Neuronal stem cell (in vitro differentiated cells): ENCODE data around the gene DDHD1.

Source experiments
- DNase-seq: peaks from one replicate; pipeline ENCODE4 v3.0.0-alpha.2; 2013; ENCODE audit warnings: low spot score
- H2AFZ ChIP-seq: one replicate; pipeline ENCODE4 v1.6.1; 2013; ENCODE audit warnings: mild to moderate bottlenecking, low read length, inconsistent platforms
- H2AK5ac ChIP-seq: 2 replicates; pipeline ENCODE4 v1.6.1; 2013; ENCODE audit warnings: low read depth, mild to moderate bottlenecking, inconsistent platforms, low read length, moderate library complexity, mixed read lengths
- H2BK120ac ChIP-seq: 2 replicates; pipeline ENCODE4 v1.6.1; 2013; ENCODE audit warnings: low read depth, mild to moderate bottlenecking, inconsistent platforms, low read length, moderate library complexity, mixed read lengths
- H2BK12ac ChIP-seq: one replicate; pipeline ENCODE4 v1.6.1; 2013; ENCODE audit warnings: low read length, inconsistent platforms
- H2BK15ac ChIP-seq: 2 replicates; pipeline ENCODE4 v1.6.1; 2013; ENCODE audit warnings: mild to moderate bottlenecking, low read length, inconsistent platforms, mixed read lengths
- H2BK5ac ChIP-seq: one replicate; pipeline ENCODE4 v1.6.1; 2013; ENCODE audit warnings: inconsistent platforms, mild to moderate bottlenecking, low read length, moderate library complexity
- H3K14ac ChIP-seq: one replicate; pipeline ENCODE4 v1.6.1; 2013; ENCODE audit warnings: low read length, inconsistent platforms
- H3K18ac ChIP-seq: 2 replicates; pipeline ENCODE4 v1.6.1; 2013; ENCODE audit warnings: low read length, inconsistent platforms
- H3K23ac ChIP-seq: 2 replicates; pipeline ENCODE4 v1.6.1; 2013; ENCODE audit warnings: low read depth, mild to moderate bottlenecking, mixed read lengths, low read length, inconsistent platforms; ENCODE audit not compliant: poor library complexity
- H3K27ac ChIP-seq: replicated peaks from 3 replicates; pipeline ENCODE4 v1.5.1; 2013; ENCODE audit warnings: low read length, inconsistent platforms
- H3K27me3 ChIP-seq, 3 experiments: 2 replicates each; pipeline ENCODE4 v1.6.1; 2013; ENCODE audit warnings: low read length in 3 of 3, mild to moderate bottlenecking in 2 of 3, inconsistent platforms in 1 of 3, low read depth in 1 of 3, mixed read lengths in 1 of 3, moderate library complexity in 1 of 3; ENCODE audit not compliant: control insufficient read depth in 3 of 3, insufficient read depth in 3 of 3
- H3K36me3 ChIP-seq, 2 donors: replicated peaks in 1 of 2; 2 replicates each; pipeline ENCODE4 v1.6.1; 2013; ENCODE audit warnings: low read length in 2 of 2; ENCODE audit not compliant: control insufficient read depth in 2 of 2, insufficient read depth in 2 of 2
- H3K4ac ChIP-seq: 2 replicates; pipeline ENCODE4 v1.6.1; 2013; ENCODE audit warnings: inconsistent platforms, mild to moderate bottlenecking, low read length, moderate library complexity
- H3K4me1 ChIP-seq, 2 donors: 1 replicate in 1 of 2; 2 replicates in 1 of 2; pipeline ENCODE4 v1.6.1; 2013; ENCODE audit warnings: low read length in 2 of 2, low read depth in 1 of 2; ENCODE audit not compliant: control insufficient read depth in 2 of 2, insufficient read depth in 1 of 2
- H3K4me2 ChIP-seq: one replicate; pipeline ENCODE4 v1.6.1; 2013; ENCODE audit warnings: mild to moderate bottlenecking, low read length, inconsistent platforms; ENCODE audit not compliant: insufficient read depth, poor library complexity, severe bottlenecking
- H3K4me3 ChIP-seq, 2 donors: 2 replicates each; pipeline ENCODE4 v1.5.1; 2013; ENCODE audit warnings: low read length in 2 of 2, mild to moderate bottlenecking in 2 of 2, inconsistent platforms in 1 of 2, moderate library complexity in 1 of 2
- H3K79me1 ChIP-seq: one replicate; pipeline ENCODE4 v1.6.1; 2013; ENCODE audit warnings: low read depth, mild to moderate bottlenecking, inconsistent platforms, low read length, moderate library complexity
- H3K9ac ChIP-seq: one replicate; pipeline ENCODE4 v1.6.1; 2013; ENCODE audit warnings: mild to moderate bottlenecking, low read depth, low read length, inconsistent platforms; ENCODE audit not compliant: poor library complexity
- H3K9me3 ChIP-seq, 2 donors: replicated peaks in 1 of 2; 2 replicates each; pipeline versions ENCODE3 to v1.6.1; 2013; ENCODE audit warnings: low read length in 2 of 2, mild to moderate bottlenecking in 2 of 2, inconsistent platforms in 1 of 2, low read depth in 1 of 2, mixed read lengths in 1 of 2, moderate library complexity in 1 of 2; ENCODE audit not compliant: control insufficient read depth in 2 of 2, insufficient read depth in 1 of 2
- H4K8ac ChIP-seq: one replicate; pipeline ENCODE4 v1.6.1; 2013; ENCODE audit warnings: low read depth, mild to moderate bottlenecking, inconsistent platforms, low read length, moderate library complexity
- H4K91ac ChIP-seq: one replicate; pipeline ENCODE4 v1.6.1; 2013; ENCODE audit warnings: low read length, low read depth, mild to moderate bottlenecking, inconsistent platforms; ENCODE audit not compliant: poor library complexity
- WGBS, 2 donors: extraction: QIAGEN DNeasy Blood & Tissue Kit; methylation state at CpG; one replicate each; pipeline ENCODE4 v1.1.7; 2013; ENCODE audit warnings: missing lambda C conversion rate in 2 of 2, mixed read lengths in 1 of 2; ENCODE audit not compliant: insufficient read length in 2 of 2, insufficient replicate concordance in 1 of 2; ENCODE audit errors: extremely low coverage in 2 of 2; 5-methylcytosine and 5-hydroxymethylcytosine counted together

DDHD1 gene

GRCh38 chr14:53151523-53152183, 1.5 kb downstream of the DDHD1 start:
- H3K79me1 ChIP-seq: peaks cover 10% of the 10 kb centered on the region
- peak overlapping the region; percentile 94 for H2AFZ ChIP-seq
- DNase-seq: no peak
- peak overlapping the region; percentile 89 for H3K4me2 ChIP-seq
- no peaks in the 10 kb centered on the region for H3K9me3 ChIP-seq
- H3K14ac ChIP-seq: peak overlapping the region; percentile 91
- peak overlapping the region; percentile 22 for H2AK5ac ChIP-seq
- no CpG with 5 or more reads among the region's 25 CpGs for whole genome bisulfite sequencing, 2 donors
- H2BK15ac ChIP-seq: peak overlapping the region; percentile 81
- peaks cover 0 to under 1% of the 10 kb centered on the region in 2 donors for H3K36me3 ChIP-seq
- H3K18ac ChIP-seq: peak overlapping the region; percentile 97
- no peak overlapping the region for H4K8ac ChIP-seq
- no peak overlapping the region for H3K4ac ChIP-seq
- no peak overlapping the region for H4K91ac ChIP-seq
- no peak overlapping the region for H2BK120ac ChIP-seq
- H3K4me3 ChIP-seq: peak overlapping the region; percentile 79 to 96
- H2BK12ac ChIP-seq: peak overlapping the region; percentile 12
- peaks cover 7 to 9% of the 10 kb centered on the region in 2 donors for H3K4me1 ChIP-seq
- H3K27me3 ChIP-seq: no peaks in the 10 kb centered on the region
- H3K23ac ChIP-seq: peak overlapping the region; percentile 99
- no peak overlapping the region for H2BK5ac ChIP-seq
- peak overlapping the region; percentile 100 for H3K9ac ChIP-seq
- H3K27ac ChIP-seq: no peak overlapping the region

- peaks cover 0 to 2% of the 10 kb centered on the region in 2 donors for H3K36me3 ChIP-seq
- no peak overlapping the region for H3K27ac ChIP-seq
- peak overlapping the region; percentile 79 for H3K9ac ChIP-seq
- peaks cover 10% of the 10 kb centered on the region for H3K79me1 ChIP-seq
- no peak overlapping the region for H3K18ac ChIP-seq
- no peak overlapping the region for H3K4me2 ChIP-seq
- no peaks in the 10 kb centered on the region for H3K27me3 ChIP-seq
- H4K8ac ChIP-seq: no peak overlapping the region
- H3K9me3 ChIP-seq: no peaks in the 10 kb centered on the region
- no peak overlapping the region for H2BK120ac ChIP-seq
- H2BK5ac ChIP-seq: no peak overlapping the region
- no peak overlapping the region for H4K91ac ChIP-seq
- H3K14ac ChIP-seq: no peak overlapping the region
- H2AFZ ChIP-seq: no peak overlapping the region
- no peak overlapping the region for H2BK12ac ChIP-seq
- no peak overlapping the region for H2BK15ac ChIP-seq
- no peak overlapping the region for H3K23ac ChIP-seq
- H3K4me1 ChIP-seq: peaks cover 7 to 9% of the 10 kb centered on the region in 2 donors
- H3K4ac ChIP-seq: no peak overlapping the region
- no peak for DNase-seq
- no CpG with 5 or more reads among the region's 4 CpGs for WGBS, 2 donors
- H3K4me3 ChIP-seq: peak overlapping the region in 1 of 2 donors; percentile 17
- H2AK5ac ChIP-seq: no peak overlapping the region
Measured at GRCh38 chr14:53149668-53150316, 3.3 kb downstream of the DDHD1 start.

GRCh38 chr14:53148671-53149070, 4.5 kb downstream of the DDHD1 start:
- no peak for DNase-seq
- Histone ChIP-seq H3K9me3 (peaks cover 0 to 3% of the 10 kb centered on the region in 2 donors), H2AFZ (no peak overlapping the region), H2BK120ac (no peak overlapping the region), H3K79me1 (peaks cover 10% of the 10 kb centered on the region), H3K4me3 (no peak overlapping the region), H2AK5ac (no peak overlapping the region), H3K4me2 (no peak overlapping the region), H3K27ac (no peak overlapping the region), H3K36me3 (peaks cover 0 to 2% of the 10 kb centered on the region in 2 donors), H3K18ac (no peak overlapping the region), H4K91ac (no peak overlapping the region), H2BK5ac (no peak overlapping the region), H3K9ac (no peak overlapping the region), H3K4ac (no peak overlapping the region), H2BK15ac (no peak overlapping the region), H3K23ac (no peak overlapping the region), H4K8ac (no peak overlapping the region), H3K27me3 (no peaks in the 10 kb centered on the region), H3K14ac (no peak overlapping the region), H2BK12ac (no peak overlapping the region), H3K4me1 (peaks cover 7 to 9% of the 10 kb centered on the region in 2 donors)

GRCh38 chr14:53147893-53148292, 5.2 kb downstream of the DDHD1 start:
- Histone ChIP-seq H3K4ac (no peak overlapping the region), H3K27me3 (no peaks in the 10 kb centered on the region), H3K18ac (no peak overlapping the region), H3K9ac (no peak overlapping the region), H4K91ac (no peak overlapping the region), H3K4me2 (no peak overlapping the region), H2AFZ (no peak overlapping the region), H3K36me3 (peaks cover 0 to 2% of the 10 kb centered on the region in 2 donors), H3K23ac (no peak overlapping the region), H3K14ac (no peak overlapping the region), H2BK12ac (no peak overlapping the region), H2BK5ac (no peak overlapping the region), H3K4me3 (no peak overlapping the region), H3K9me3 (peaks cover 2 to 3% of the 10 kb centered on the region in 2 donors), H2BK15ac (no peak overlapping the region), H3K27ac (no peak overlapping the region), H3K79me1 (peaks cover 10% of the 10 kb centered on the region), H2BK120ac (no peak overlapping the region), H4K8ac (no peak overlapping the region), H2AK5ac (no peak overlapping the region), H3K4me1 (peaks cover 5 to 9% of the 10 kb centered on the region in 2 donors)
- DNase-seq: no peak
- WGBS, 2 donors: no CpG with 5 or more reads among the region's 2 CpGs
